MCF 10A (cell line): ENCODE results near the gene EPHB3. TPM values are rescaled to one million over a fixed set of nuclear protein-coding genes. Genes with fewer than 3 reads are reported as not detected.

Source experiments
- BruUV-seq: library from RNA; stranded (reverse); fragments of 400-500 nt; replicated peaks from 2 replicates; lab custom pipeline; 2021; lab: Mats Ljungman, UMichigan
- CTCF ChIA-PET: fragments of 300-600 bp; sonication (Branson Sonifier 250); formaldehyde crosslinking; extraction: SDS; loops from one replicate; lab custom pipeline; 2021; ENCODE audit warnings: antibody characterized with exemption, inconsistent platforms; lab: Yijun Ruan, JAX
- POLR2A ChIA-PET: fragments of 300-600, 350-650 bp; sonication (Branson Sonifier 250); formaldehyde crosslinking; extraction: SDS; loops from one replicate; lab custom pipeline; 2020; ENCODE audit warnings: antibody characterized with exemption, inconsistent platforms; lab: Yijun Ruan, JAX
- DNase-seq: peaks from one replicate; pipeline ENCODE4 v3.0.0-alpha.2; 2018; ENCODE audit not compliant: unreplicated experiment
- H3K27ac Mint-ChIP-seq: one replicate; pipeline ENCODE4 v1.8.0; 2022; ENCODE audit warnings: mild to moderate bottlenecking, low read depth, mixed read lengths; ENCODE audit not compliant: unreplicated experiment
- H3K27me3 Mint-ChIP-seq: one replicate; pipeline ENCODE4 v1.8.0; 2022; ENCODE audit warnings: mixed read lengths; ENCODE audit not compliant: insufficient read depth, unreplicated experiment
- H3K36me3 Mint-ChIP-seq: one replicate; pipeline ENCODE4 v1.8.0; 2022; ENCODE audit warnings: mild to moderate bottlenecking, moderate library complexity, mixed read lengths; ENCODE audit not compliant: insufficient read depth, unreplicated experiment
- H3K4me1 Mint-ChIP-seq: one replicate; pipeline ENCODE4 v1.8.0; 2022; ENCODE audit warnings: mixed read lengths; ENCODE audit not compliant: insufficient read depth, unreplicated experiment
- H3K4me3 Mint-ChIP-seq: one replicate; pipeline ENCODE4 v1.8.0; 2022; ENCODE audit warnings: mild to moderate bottlenecking, moderate library complexity, mixed read lengths; ENCODE audit not compliant: unreplicated experiment
- H3K9me3 Mint-ChIP-seq: one replicate; pipeline ENCODE4 v1.8.0; 2022; ENCODE audit warnings: mixed read lengths; ENCODE audit not compliant: unreplicated experiment
- CTCF ChIP-seq: fragments of 200-600 bp; IDR thresholded peaks from one replicate; pipeline ENCODE4 v1.8.0; 2022; ENCODE audit warnings: antibody characterized with exemption, mild to moderate bottlenecking; ENCODE audit not compliant: unreplicated experiment
- intact Hi-C: fragments of 100-400 bp; cut with micrococcal nuclease; formaldehyde crosslinking; loops from 2 replicates; pipeline ENCODE4 v1.14.1; 2022
- total RNA-seq: library from RNA; stranded (reverse); gene quantifications from 2 replicates; pipeline ENCODE4 v1.2.3, GENCODE V29; 2022

Gene EPHB3
- total RNA-seq, 1 experiment from 2014 or later = 4.0 TPM

- CTCF ChIA-PET = interaction anchor here (0.5 to 3.1 kb wide), 27 partner anchors 8 to 616 kb away, joined by 3 to 38 read pairs (median 4); partner anchors contain the start of gene VPS8
- no peak for DNase-seq
- Mint-ChIP-seq H3K27me3 (no peaks in the 10 kb centered on the region), H3K4me1 (peaks cover 35% of the 10 kb centered on the region), H3K4me3 (peak overlapping the region; percentile 83), H3K9me3 (no peaks in the 10 kb centered on the region), H3K27ac (no peak overlapping the region), H3K36me3 (no peaks in the 10 kb centered on the region)
- intact Hi-C loops = no loop called here
- no TSS peak for BruUV-seq
- POLR2A ChIA-PET = interaction anchor here (1.2 to 3.3 kb wide), 11 partner anchors 11 to 215 kb away, joined by 3 to 85 read pairs (median 8); no protein-coding TSS in a partner anchor
- no peak for TF ChIP-seq CTCF
These were observed 1.1 kb upstream of the EPHB3 start for GRCh38 chr3:184560531-184560930.

GRCh38 chr3:184561913-184562877, 610 bp downstream of the EPHB3 start:
- ChIA-PET CTCF (interaction anchor here (0.5 to 3.1 kb wide), 36 partner anchors 8 to 452 kb away, joined by 3 to 38 read pairs (median 4); partner anchors contain the start of gene VPS8), POLR2A (interaction anchor here (0.8 to 3.3 kb wide), 31 partner anchors 12 to 251 kb away, joined by 3 to 85 read pairs (median 4); no protein-coding TSS in a partner anchor)
- peak; percentile 14 for DNase-seq
- peaks cover 47% of the 10 kb centered on the region for H3K4me1 Mint-ChIP-seq
- H3K36me3 Mint-ChIP-seq = no peaks in the 10 kb centered on the region
- H3K9me3 Mint-ChIP-seq = no peaks in the 10 kb centered on the region
- H3K27me3 Mint-ChIP-seq = no peaks in the 10 kb centered on the region
- BruUV-seq = no TSS peak
- TF ChIP-seq CTCF = no peak
- peak overlapping the region; percentile 83 for H3K4me3 Mint-ChIP-seq
- intact Hi-C loops = loop anchor here (1.0 kb wide), 5 partner anchors 150 to 241 kb away; partner anchors contain the start of gene MAGEF1
- H3K27ac Mint-ChIP-seq = no peak overlapping the region

GRCh38 chr3:184562878-184563560, 1.4 kb downstream of the EPHB3 start:
- no peaks in the 10 kb centered on the region for H3K36me3 Mint-ChIP-seq

More at GRCh38 chr3:184562878-184563560, 1.4 kb downstream of the EPHB3 start:
- Mint-ChIP-seq H3K27me3 (no peaks in the 10 kb centered on the region), H3K4me3 (peak overlapping the region; percentile 83), H3K9me3 (no peaks in the 10 kb centered on the region), H3K4me1 (peaks cover 53% of the 10 kb centered on the region), H3K27ac (no peak overlapping the region)
- TSS peak; percentile 42 for BruUV-seq
- CTCF ChIA-PET = interaction anchor here (0.6 to 3.1 kb wide), 8 partner anchors 12 to 207 kb away, joined by 3 to 38 read pairs (median 4); no protein-coding TSS in a partner anchor
- DNase-seq = no peak
- POLR2A ChIA-PET = interaction anchor here (0.8 to 3.3 kb wide), 14 partner anchors 38 to 250 kb away, joined by 3 to 85 read pairs (median 12); no protein-coding TSS in a partner anchor
- no peak for TF ChIP-seq CTCF
- intact Hi-C loops = no loop called here
